K562 (cell line): ENCODE data around the gene RXRB. TPM values are rescaled to one million over a fixed set of nuclear protein-coding genes. Genes with fewer than 3 reads are reported as not detected.

ENCODE experiments used
- ARID2 ChIP-seq: fragments of 450-650 bp; IDR thresholded peaks from 2 replicates; pipeline ENCODE4 v1.6.1; 2017; ENCODE audit warnings: antibody characterized with exemption, mild to moderate bottlenecking
- ASH1L ChIP-seq: fragments of 450-650 bp; IDR thresholded peaks from 2 replicates; pipeline ENCODE4 v1.6.1; 2018; ENCODE audit warnings: borderline replicate concordance, mild to moderate bottlenecking, low read depth; ENCODE audit not compliant: partially characterized antibody
- C11orf30 ChIP-seq: fragments of 450-650 bp; IDR thresholded peaks from 2 replicates; pipeline ENCODE4 v1.6.1; 2016; ENCODE audit warnings: low read depth, mild to moderate bottlenecking
- ELF2 ChIP-seq: fragments of 250-450 bp; sonication (Bioruptor Pico); IDR thresholded peaks from 2 replicates; pipeline ENCODE4 v1.5.0; 2021; ENCODE audit warnings: mild to moderate bottlenecking
- EP400 ChIP-seq: fragments of 450-650 bp; IDR thresholded peaks from 2 replicates; pipeline ENCODE4 v1.6.1; 2017; ENCODE audit warnings: antibody characterized with exemption, mild to moderate bottlenecking, moderate library complexity
- MYBL2 ChIP-seq, 2 experiments: fragments of 450-650 bp in 1 of 2; sonication (generic) in 1 of 2; formaldehyde crosslinking in 1 of 2; IDR thresholded peaks; 2 replicates each; pipeline versions ENCODE4 v1.6.1 to v1.8.1; 2017 to 2022; ENCODE audit warnings: borderline replicate concordance in 1 of 2, inconsistent platforms in 1 of 2, low read depth in 1 of 2, mild to moderate bottlenecking in 1 of 2, missing genetic modification reagents in 1 of 2, moderate library complexity in 1 of 2
- PHF21A ChIP-seq: fragments of 450-650 bp; IDR thresholded peaks from 2 replicates; pipeline ENCODE4 v1.6.1; 2017; ENCODE audit warnings: low read depth, borderline replicate concordance
- POLR2AphosphoS2 ChIP-seq: IDR thresholded peaks from 2 replicates; pipeline ENCODE4 v1.6.1; 2012; ENCODE audit warnings: low read length, improper control_type of control experiment
- SAFB2 ChIP-seq: fragments of 200-400 bp; formaldehyde crosslinking; IDR thresholded peaks from 2 replicates; pipeline ENCODE4 v1.6.1; 2018; ENCODE audit warnings: borderline replicate concordance, low read length, low read depth, moderate library complexity; ENCODE audit not compliant: severe bottlenecking
- SIN3B ChIP-seq: fragments of 450-650 bp; IDR thresholded peaks from 2 replicates; pipeline ENCODE4 v1.6.1; 2017; ENCODE audit warnings: low read depth, mild to moderate bottlenecking, moderate library complexity
- ZNF282 ChIP-seq: sonication (generic); formaldehyde crosslinking; IDR thresholded peaks from 2 replicates; pipeline ENCODE4 v1.8.1; 2023; ENCODE audit warnings: missing genetic modification reagents
- polyA plus RNA-seq, 8 experiments: library from polyadenylated mRNA; depleted of rRNA in 4 of 8; stranded (reverse) in 5 of 8; unstranded in 3 of 8; fragments of >200 nt; fragmentation: Nextera tagmentation in 2 of 8; fragmentation: Illumina TruSeq in 1 of 8; extraction: Ambion mirVana in 2 of 8; extraction: Trizol in 1 of 8; gene quantifications; 2 replicates each; pipeline versions ENCODE4 v1.2.1 to v1.2.3, GENCODE V29; 2011 to 2014; ENCODE audit warnings: inconsistent platforms in 1 of 8, missing spikeins in 1 of 8
- total RNA-seq, 7 experiments: library from RNA; depleted of rRNA in 6 of 7; stranded (reverse); fragments of >200 nt in 6 of 7; fragmentation: Illumina TruSeq in 2 of 7; extraction: Trizol in 2 of 7; gene quantifications; 2 replicates each; pipeline versions ENCODE4 v1.2.1 to v1.2.3, GENCODE V29; 2011 to 2021; ENCODE audit warnings: low replicate concordance in 1 of 7

Gene RXRB
- total and polyA plus RNA-seq, 9 of the 15 experiments (the other 6 are each of a cell fraction or from before 2014, with no cell fraction given), result 0.76 to 35.5 (median 18.4) TPM

GRCh38 chr6:33208091-33208967 lies 7.9 kb upstream of the RXRB start, which contains the start of gene RING1 (continued):
- peak; percentile 80 for TF ChIP-seq C11orf30
- no peak for TF ChIP-seq SAFB2
- TF ChIP-seq POLR2AphosphoS2, result peak; percentile 68; the same call in 1 of the 2 replicates
- TF ChIP-seq ASH1L, result no peak
- TF ChIP-seq SIN3B, result peak; percentile 86; the same call in 1 of the 2 replicates
- TF ChIP-seq ARID2, result no peak
- TF ChIP-seq ZNF282, result peak; percentile 91; the same call in 1 of the 2 replicates
- peak; percentile 39; the same call in 1 of the 2 replicates for TF ChIP-seq ELF2 (CRISPR knock-in tag)
- peak; percentile 88 for TF ChIP-seq EP400
- TF ChIP-seq MYBL2 (IDR thresholded peaks at IDR 0.05; ENCODE audit: low read depth), result no peak
- TF ChIP-seq MYBL2 (CRISPR knock-in tag; IDR thresholded peaks at IDR 0.05; ENCODE audit: borderline replicate concordance), result no peak
- peak; percentile 74; the same call in 1 of the 2 replicates for TF ChIP-seq PHF21A
- TF ChIP-seq, all 486 proteins: peak for 182
